Naive B cell (primary cell): ENCODE data around the gene SLC35A5. TPM values are rescaled to one million over a fixed set of nuclear protein-coding genes. Genes with fewer than 3 reads are reported as not detected.
"Not testable (repeated sequence)": the region's sequence is repeated elsewhere in the genome, so short reads cannot be mapped to it uniquely, and the experiment has no call there.

Experiments
- ATAC-seq, 2 donors: fragments of 150-1000 bp; cut with Tn5 transposase; 2 replicates each; pipeline ENCODE4 v1.10.0; 2021; ENCODE audit warnings: low read depth in 2 of 2, mild to moderate bottlenecking in 2 of 2, moderate library complexity in 2 of 2
- DNase-seq: peaks from one replicate; pipeline ENCODE4 v3.0.0; 2022
- H3K27ac Mint-ChIP-seq, 6 donors: one replicate each; pipeline ENCODE4 v1.8.0; 2020 to 2022; ENCODE audit warnings: mild to moderate bottlenecking in 6 of 6, mixed read lengths in 6 of 6, moderate library complexity in 5 of 6, inconsistent platforms in 2 of 6
- H3K27me3 Mint-ChIP-seq, 3 donors: one replicate each; pipeline ENCODE4 v1.8.0; 2021 to 2022; ENCODE audit warnings: mixed read lengths in 3 of 3, mild to moderate bottlenecking in 1 of 3
- H3K36me3 Mint-ChIP-seq, 2 donors: one replicate each; pipeline ENCODE4 v1.8.0; 2020 to 2022; ENCODE audit warnings: mixed read lengths in 2 of 2, inconsistent platforms in 1 of 2, mild to moderate bottlenecking in 1 of 2
- H3K4me1 Mint-ChIP-seq, 3 donors: one replicate each; pipeline ENCODE4 v1.8.0; 2020 to 2022; ENCODE audit warnings: mixed read lengths in 3 of 3, inconsistent platforms in 1 of 3, mild to moderate bottlenecking in 1 of 3, moderate library complexity in 1 of 3
- H3K4me3 Mint-ChIP-seq, 8 donors: one replicate each; pipeline ENCODE4 v1.8.0; 2020 to 2022; ENCODE audit warnings: mild to moderate bottlenecking in 8 of 8, mixed read lengths in 8 of 8, moderate library complexity in 8 of 8, inconsistent platforms in 2 of 8
- H3K9me3 Mint-ChIP-seq, 7 donors: one replicate each; pipeline ENCODE4 v1.8.0; 2020 to 2022; ENCODE audit warnings: mixed read lengths in 7 of 7, mild to moderate bottlenecking in 5 of 7, inconsistent platforms in 2 of 7, moderate library complexity in 1 of 7
- polyA plus RNA-seq, 6 donors: library from polyadenylated mRNA; unstranded; fragments of 300-500 nt; fragmentation: Illumina TruSeq; gene quantifications; one replicate each; pipeline ENCODE4 v1.2.3, GENCODE V29; 2021; ENCODE audit warnings: low read depth in 6 of 6

Gene SLC35A5
- polyA plus RNA-seq: 10 to 100 TPM; 21.2 to 32.2 (median 25.9) TPM

DNA sequence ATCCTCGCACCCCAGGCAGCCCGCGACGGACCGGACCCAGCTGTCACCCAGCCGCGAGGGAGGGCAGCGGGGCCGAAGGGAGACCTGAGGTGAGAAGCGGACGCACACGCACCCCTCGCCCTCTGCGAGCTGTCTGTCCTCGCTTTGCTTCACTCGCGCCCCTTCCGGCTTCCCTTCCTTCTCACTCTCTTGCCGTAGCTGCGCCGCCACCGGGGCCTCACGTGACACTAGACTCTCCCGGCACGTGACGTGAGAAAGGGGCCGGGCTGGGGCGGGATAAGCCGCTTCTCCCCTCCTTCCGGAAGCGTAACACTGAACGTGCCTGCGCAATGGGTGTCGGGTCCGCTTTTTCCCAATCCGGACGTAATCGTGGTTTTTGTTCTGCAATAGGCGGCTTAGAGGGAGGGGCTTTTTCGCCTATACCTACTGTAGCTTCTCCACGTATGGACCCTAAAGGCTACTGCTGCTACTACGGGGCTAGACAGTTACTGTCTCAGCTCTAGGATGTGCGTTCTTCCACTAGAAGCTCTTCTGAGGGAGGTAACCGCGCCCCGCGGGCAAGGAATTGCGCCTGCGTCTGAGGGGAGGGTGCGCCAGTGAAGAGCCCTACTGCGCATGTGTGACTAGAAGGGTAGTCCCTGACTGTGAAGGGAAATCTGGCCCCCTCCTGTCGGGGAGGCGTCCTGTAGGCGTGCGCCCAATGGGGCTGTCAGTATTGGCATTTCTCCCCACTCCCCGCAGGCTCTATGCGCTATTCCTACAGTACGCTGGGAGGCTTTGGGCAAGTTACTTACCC, at the start of gene SLC35A5, which contains the start of gene ATG3:
SLC35A5 (plus strand) TSS at position 312 of the 796 bp plus-strand sequence. CDS start 1,359 bp downstream, outside the sequence.
ATG3 (minus strand) TSS at position 229 of the 796 bp plus-strand sequence. CDS start 434 bp downstream, outside the sequence.
- H3K27me3 Mint-ChIP-seq: no peaks in the 10 kb centered on the region
- peak within 1 kb of the TSS; percentile 92 to 100 (median 99) for H3K4me3 Mint-ChIP-seq
- ATAC-seq: peak; percentile 80 to 82
- peaks cover 11 to 13% of the 10 kb centered on the region in 2 donors for H3K36me3 Mint-ChIP-seq
- H3K4me1 Mint-ChIP-seq: peaks cover 47 to 65% (median 64%) of the 10 kb centered on the region in 3 donors
- peak within 1 kb of the TSS; percentile 97 to 100 (median 99) for H3K27ac Mint-ChIP-seq
- H3K9me3 Mint-ChIP-seq: no peaks in the 10 kb centered on the region
- DNase-seq: peak; percentile 99

DNA sequence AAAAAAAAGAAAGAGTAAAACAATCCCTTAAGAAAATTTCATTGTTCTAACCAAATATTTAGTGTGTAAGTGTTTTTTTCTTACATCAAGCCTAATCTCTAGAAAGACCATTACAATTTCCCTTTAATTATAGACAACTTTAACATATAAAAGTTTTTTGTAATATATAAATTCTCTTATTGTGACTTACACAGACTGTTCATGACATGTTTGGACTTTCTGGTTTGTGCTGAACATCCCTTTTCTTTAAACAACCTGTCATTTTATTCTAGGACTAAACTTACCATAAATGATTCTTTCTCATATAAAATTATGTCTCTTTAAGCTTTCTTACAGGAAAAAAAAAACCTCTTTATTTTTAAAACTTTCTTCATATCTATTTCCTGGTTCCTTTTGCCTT, 49.5 kb upstream of the SLC35A5 start:
- Mint-ChIP-seq H3K4me1 (peaks cover 36 to 64% (median 49%) of the 10 kb centered on the region in 3 donors), H3K27ac (no peak overlapping the region), H3K4me3 (no peak overlapping the region), H3K36me3 (peaks cover 6 to 7% of the 10 kb centered on the region in 2 donors), H3K27me3 (no peaks in the 10 kb centered on the region), H3K9me3 (peaks cover 0 to 16% (median 7%) of the 10 kb centered on the region in 7 donors)
- ATAC-seq: no peak
- DNase-seq: no peak

GRCh38 chr3:112514527-112515128, 47.2 kb upstream of the SLC35A5 start:
- Mint-ChIP-seq H3K4me1 (peaks cover 30 to 57% (median 41%) of the 10 kb centered on the region in 3 donors), H3K36me3 (peaks cover 6 to 7% of the 10 kb centered on the region in 2 donors), H3K4me3 (peak overlapping the region in 6 of 8 donors; percentile 45 to 79 (median 66)), H3K9me3 (peaks cover 0 to 23% (median 12%) of the 10 kb centered on the region in 7 donors), H3K27ac (peak overlapping the region in 4 of 6 donors; percentile 4 to 69 (median 40)), H3K27me3 (no peaks in the 10 kb centered on the region)
- ATAC-seq (peak; percentile 41 to 51), DNase-seq (no peak)

DNA sequence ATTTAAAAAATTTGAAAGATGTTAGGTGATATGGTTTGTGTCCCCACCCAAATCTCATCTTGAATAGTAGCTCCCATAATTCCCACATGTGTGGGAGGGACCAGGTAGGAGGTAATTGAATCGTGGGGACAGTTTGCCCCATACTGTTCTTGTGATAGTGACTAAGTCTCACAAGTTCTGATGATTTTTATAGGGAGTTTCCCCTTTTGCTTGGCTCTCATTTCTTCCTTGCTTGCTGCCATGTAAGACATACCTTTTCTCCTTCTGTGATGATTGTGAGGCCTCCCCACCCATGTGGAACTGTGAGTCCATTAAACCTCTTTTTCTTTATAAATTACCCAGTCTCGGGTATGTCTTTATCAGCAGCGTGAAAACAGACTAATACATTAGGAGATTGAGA, 42.9 kb upstream of the SLC35A5 start:
- Mint-ChIP-seq H3K4me3 (peak overlapping the region; percentile 11 to 83 (median 49)), H3K9me3 (peaks cover 0 to 11% (median 6%) of the 10 kb centered on the region in 7 donors), H3K27ac (peak overlapping the region; percentile 66 to 96 (median 92))

GRCh38 chr3:112519424-112520001, 42.3 kb upstream of the SLC35A5 start:
- Mint-ChIP-seq H3K27ac (peak overlapping the region; percentile 66 to 96 (median 92)), H3K4me3 (peak overlapping the region; percentile 11 to 83 (median 49)), H3K36me3 (peaks cover 0 to 7% of the 10 kb centered on the region in 2 donors), H3K27me3 (no peaks in the 10 kb centered on the region), H3K9me3 (peaks cover 0 to 11% (median 6%) of the 10 kb centered on the region in 7 donors), H3K4me1 (peaks cover 32 to 46% (median 35%) of the 10 kb centered on the region in 3 donors)
- ATAC-seq (peak; percentile 85 to 88), DNase-seq (peak; percentile 64)

More for the DNA sequence above, 42.9 kb upstream of the SLC35A5 start:
- H3K27me3 Mint-ChIP-seq, DNase-seq, H3K36me3 Mint-ChIP-seq: not testable (repeated sequence)
- H3K4me1 Mint-ChIP-seq: peaks cover 32 to 52% (median 39%) of the 10 kb centered on the region in 3 donors
- peak; percentile 53 to 62 for ATAC-seq

GRCh38 chr3:112524127-112524526, 37.7 kb upstream of the SLC35A5 start:
- not testable (repeated sequence) for H3K9me3 Mint-ChIP-seq, ATAC-seq, H3K27me3 Mint-ChIP-seq, H3K4me3 Mint-ChIP-seq, H3K36me3 Mint-ChIP-seq, DNase-seq
- Mint-ChIP-seq H3K4me1 (peaks cover 13 to 16% (median 16%) of the 10 kb centered on the region in 3 donors), H3K27ac (peak overlapping the region; percentile 15 to 79 (median 51))

GRCh38 chr3:112530573-112530972, 31.3 kb upstream of the SLC35A5 start:
- Mint-ChIP-seq H3K27me3 (no peaks in the 10 kb centered on the region), H3K9me3 (no peaks in the 10 kb centered on the region), H3K27ac (no peak overlapping the region), H3K36me3 (peaks cover 15 to 20% of the 10 kb centered on the region in 2 donors), H3K4me3 (no peak overlapping the region), H3K4me1 (peaks cover 0 to 5% (median 2%) of the 10 kb centered on the region in 3 donors)
- DNase-seq (no peak), ATAC-seq (no peak)

- Mint-ChIP-seq H3K9me3 (no peaks in the 10 kb centered on the region), H3K27me3 (no peaks in the 10 kb centered on the region), H3K36me3 (peaks cover 20 to 22% of the 10 kb centered on the region in 2 donors), H3K27ac (peak overlapping the region in 4 of 6 donors; percentile 15 to 59 (median 38)), H3K4me3 (no peak overlapping the region), H3K4me1 (peaks cover 0 to 5% (median 2%) of the 10 kb centered on the region in 3 donors)
- ATAC-seq (no peak), DNase-seq (peak; percentile 20)
Measured at GRCh38 chr3:112531358-112531781, 30.5 kb upstream of the SLC35A5 start.

- Mint-ChIP-seq H3K9me3 (no peaks in the 10 kb centered on the region), H3K36me3 (peaks cover 17% of the 10 kb centered on the region in 2 donors), H3K4me3 (peak overlapping the region in 3 of 8 donors; percentile 25 to 75 (median 57)), H3K27me3 (no peaks in the 10 kb centered on the region), H3K4me1 (peaks cover 22 to 26% (median 24%) of the 10 kb centered on the region in 3 donors), H3K27ac (peak overlapping the region; percentile 18 to 92 (median 80))
- peak; percentile 92 to 96 for ATAC-seq
- peak; percentile 44 for DNase-seq
Measured at GRCh38 chr3:112539825-112540650, 21.8 kb upstream of the SLC35A5 start.

- peak overlapping the region in 3 of 6 donors; percentile 16 to 53 (median 40) for H3K27ac Mint-ChIP-seq
- ATAC-seq (no peak), DNase-seq (no peak)
- no peaks in the 10 kb centered on the region for H3K27me3 Mint-ChIP-seq
- H3K9me3 Mint-ChIP-seq: no peaks in the 10 kb centered on the region
- H3K36me3 Mint-ChIP-seq: peaks cover 10 to 29% of the 10 kb centered on the region in 2 donors
- peaks cover 4 to 10% (median 9%) of the 10 kb centered on the region in 3 donors for H3K4me1 Mint-ChIP-seq
- no peak overlapping the region for H3K4me3 Mint-ChIP-seq
Measured at GRCh38 chr3:112546216-112546759, 15.6 kb upstream of the SLC35A5 start.

DNA sequence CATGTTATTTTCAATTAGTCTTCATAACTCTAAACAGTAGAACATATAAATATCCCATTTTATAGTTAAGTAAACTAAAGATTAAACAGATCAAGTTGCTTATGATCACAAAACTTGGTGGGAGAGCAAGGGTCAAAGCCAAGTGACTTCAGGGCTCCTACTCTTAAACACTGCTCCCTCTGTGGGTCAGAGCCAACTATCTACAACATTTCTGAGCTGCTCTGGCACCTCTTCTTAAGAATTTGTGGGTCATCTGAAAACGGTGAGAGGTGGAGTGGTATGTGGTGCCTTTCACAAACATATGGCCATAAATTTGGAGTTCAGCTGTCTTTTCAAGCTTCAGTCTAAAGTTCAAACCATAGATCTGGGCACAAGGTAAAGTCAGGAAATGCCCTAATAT, 11.0 kb upstream of the SLC35A5 start:
- no peak overlapping the region for H3K4me3 Mint-ChIP-seq
- peaks cover 8 to 22% of the 10 kb centered on the region in 2 donors for H3K36me3 Mint-ChIP-seq
- peaks cover 22 to 33% (median 31%) of the 10 kb centered on the region in 3 donors for H3K4me1 Mint-ChIP-seq
- H3K9me3 Mint-ChIP-seq: no peaks in the 10 kb centered on the region
- ATAC-seq (no peak), DNase-seq (no peak)
- no peak overlapping the region for H3K27ac Mint-ChIP-seq
- H3K27me3 Mint-ChIP-seq: no peaks in the 10 kb centered on the region

DNA sequence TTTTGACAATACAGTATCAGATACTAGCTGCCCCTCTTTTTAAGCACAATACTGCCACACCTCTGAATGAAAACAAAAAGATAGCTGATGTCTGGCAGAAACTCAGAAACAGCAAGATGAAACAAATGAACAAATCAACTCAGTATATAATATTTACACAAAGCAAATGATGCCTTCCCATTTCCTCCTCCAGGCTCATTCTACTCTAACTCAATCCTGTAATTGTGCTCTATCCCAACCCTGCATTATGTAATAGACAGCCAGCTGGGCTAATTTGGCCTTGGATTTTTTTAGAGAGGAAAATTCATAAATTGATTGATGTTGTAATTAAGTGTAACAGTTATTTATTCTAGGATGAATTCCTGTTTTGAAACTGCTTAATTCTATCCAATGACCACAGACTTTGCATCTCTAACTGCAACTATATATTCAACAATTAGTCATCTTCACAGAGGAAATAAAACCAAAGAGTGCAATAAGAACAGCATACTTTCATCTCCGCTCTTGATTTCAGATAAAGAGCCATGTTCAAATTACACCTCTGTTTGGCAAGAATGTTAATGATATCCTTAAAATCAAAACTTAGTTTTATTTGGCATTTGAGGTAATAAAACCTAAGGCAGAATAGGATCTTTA, 6.2 kb upstream of the SLC35A5 start:
- Mint-ChIP-seq H3K36me3 (peaks cover 0 to 12% of the 10 kb centered on the region in 2 donors), H3K9me3 (no peaks in the 10 kb centered on the region), H3K4me1 (peaks cover 33 to 63% (median 50%) of the 10 kb centered on the region in 3 donors), H3K4me3 (peak overlapping the region in 1 of 8 donors; percentile 2), H3K27ac (peak overlapping the region in 4 of 6 donors; percentile 4 to 64 (median 54)), H3K27me3 (no peaks in the 10 kb centered on the region)
- DNase-seq (no peak), ATAC-seq (no peak)
